Non-pigmented ciliary epithelial cell (primary cell): ENCODE data around the gene MRPS23.

Experiments
- DNase-seq: peaks from one replicate; pipeline ENCODE4 v3.0.0-alpha.2; 2010; ENCODE audit warnings: low read depth

MRPS23 gene

DNA sequence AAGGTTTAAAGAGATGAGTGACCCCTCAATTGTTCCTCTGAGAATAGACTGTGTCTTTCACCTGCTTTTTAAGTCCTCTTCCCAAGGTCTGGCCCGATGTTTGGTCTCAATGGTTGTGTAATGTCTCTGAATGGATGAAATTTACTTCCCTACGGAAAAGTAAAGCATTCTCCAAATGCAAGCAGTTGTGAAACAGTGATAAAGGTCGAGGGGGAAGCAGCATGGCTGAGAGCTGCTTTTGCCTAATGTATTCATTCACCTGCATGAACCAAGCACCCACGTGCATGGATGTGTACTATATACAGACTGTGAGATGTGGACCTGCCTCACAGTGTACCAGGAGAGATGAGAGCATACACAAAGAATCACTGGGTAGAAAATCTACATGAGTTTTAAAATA, 11.4 kb downstream of the MRPS23 start:
- DNase-seq: no peak

DNA sequence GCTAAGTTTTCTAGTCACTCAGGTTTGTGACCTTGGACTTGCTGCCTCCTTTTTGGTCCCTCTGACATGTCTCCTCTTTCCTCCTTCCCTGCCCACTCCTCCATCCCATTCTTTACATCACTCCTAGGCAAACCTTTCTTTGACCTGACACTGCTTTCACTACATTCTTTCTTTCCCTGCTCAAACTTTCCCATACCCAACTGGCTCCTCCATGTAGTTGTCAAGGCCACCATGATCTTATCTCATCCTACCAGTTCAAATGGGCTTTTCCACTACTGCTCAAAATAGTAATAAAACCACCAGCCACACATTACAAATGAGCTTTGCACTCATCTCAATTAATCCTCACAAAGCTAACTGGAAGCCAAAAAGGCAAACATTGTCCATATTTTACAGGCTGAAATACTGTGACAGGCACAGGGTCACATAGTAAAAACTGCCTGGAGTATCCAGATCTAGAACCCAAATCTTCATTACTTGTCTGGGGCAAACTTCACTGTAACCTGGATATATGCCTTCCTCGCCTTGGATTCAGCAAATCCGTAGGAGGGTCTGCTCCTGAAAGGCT, 14.4 kb downstream of the MRPS23 start:
- no peak for DNase-seq

DNA sequence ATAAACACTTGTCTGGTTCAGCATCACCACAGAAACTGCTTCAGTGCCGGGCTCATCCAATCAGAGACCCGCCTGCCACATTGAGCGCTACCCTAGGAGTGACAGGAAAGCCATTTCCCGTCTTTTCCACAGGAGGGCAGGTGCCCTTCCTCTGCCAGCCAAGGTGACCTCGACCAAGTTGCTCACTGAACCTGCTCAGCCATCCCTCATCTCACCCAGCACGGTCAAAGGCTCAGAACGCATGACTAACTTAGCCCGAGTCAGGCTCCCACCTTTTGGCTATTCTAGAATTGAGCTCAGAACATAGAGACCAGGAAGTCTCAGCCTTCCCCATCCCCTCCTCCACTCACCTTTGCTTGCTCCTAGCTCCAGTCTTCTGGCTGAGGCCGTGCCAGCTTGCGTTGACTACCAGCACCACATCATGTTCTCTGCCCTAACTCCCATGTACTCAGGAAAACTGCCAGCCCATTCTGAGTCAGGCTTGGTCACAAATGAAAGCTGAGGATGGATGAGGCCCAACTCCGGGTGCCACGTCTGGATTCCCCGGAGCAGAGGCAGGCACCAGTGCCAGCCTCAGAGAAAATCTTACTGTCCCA, 15.6 kb downstream of the MRPS23 start:
- DNase-seq: no peak

DNA sequence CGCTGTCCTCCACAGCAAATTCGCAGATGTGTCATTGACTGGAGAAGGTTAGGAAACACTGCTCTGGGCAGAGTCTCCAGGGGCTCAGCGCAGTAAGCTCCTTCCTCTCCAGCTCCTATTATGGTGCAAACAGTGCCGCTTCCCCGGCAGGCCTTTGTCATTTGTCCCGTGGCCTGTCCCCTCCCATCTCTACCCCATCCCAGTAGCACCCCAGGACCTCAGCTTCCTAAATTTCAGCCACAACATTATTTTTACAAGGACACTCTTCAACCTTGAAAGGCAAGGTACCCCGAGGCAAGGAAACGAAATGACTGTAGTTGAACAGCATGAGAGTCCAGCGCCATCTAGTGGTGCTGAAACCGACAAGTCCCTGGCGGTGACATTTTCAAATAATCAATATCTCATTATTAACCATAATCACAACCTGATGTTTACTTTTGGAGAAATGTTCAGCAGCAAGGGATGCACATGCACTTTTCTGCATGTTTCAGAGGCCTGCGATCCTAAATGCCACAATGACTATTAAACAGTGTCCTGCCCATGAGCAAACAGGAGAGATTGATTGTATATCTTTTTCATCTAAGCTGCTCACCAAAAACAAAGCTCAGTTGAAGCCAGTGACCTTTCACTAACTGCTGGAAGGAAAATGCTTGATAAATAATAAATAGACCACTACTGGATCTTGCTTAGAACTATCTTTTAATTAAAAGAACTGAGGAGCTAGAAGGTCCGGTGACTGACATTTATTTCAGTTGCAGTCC, 16.5 kb downstream of the MRPS23 start:
- DNase-seq: no peak

DNA sequence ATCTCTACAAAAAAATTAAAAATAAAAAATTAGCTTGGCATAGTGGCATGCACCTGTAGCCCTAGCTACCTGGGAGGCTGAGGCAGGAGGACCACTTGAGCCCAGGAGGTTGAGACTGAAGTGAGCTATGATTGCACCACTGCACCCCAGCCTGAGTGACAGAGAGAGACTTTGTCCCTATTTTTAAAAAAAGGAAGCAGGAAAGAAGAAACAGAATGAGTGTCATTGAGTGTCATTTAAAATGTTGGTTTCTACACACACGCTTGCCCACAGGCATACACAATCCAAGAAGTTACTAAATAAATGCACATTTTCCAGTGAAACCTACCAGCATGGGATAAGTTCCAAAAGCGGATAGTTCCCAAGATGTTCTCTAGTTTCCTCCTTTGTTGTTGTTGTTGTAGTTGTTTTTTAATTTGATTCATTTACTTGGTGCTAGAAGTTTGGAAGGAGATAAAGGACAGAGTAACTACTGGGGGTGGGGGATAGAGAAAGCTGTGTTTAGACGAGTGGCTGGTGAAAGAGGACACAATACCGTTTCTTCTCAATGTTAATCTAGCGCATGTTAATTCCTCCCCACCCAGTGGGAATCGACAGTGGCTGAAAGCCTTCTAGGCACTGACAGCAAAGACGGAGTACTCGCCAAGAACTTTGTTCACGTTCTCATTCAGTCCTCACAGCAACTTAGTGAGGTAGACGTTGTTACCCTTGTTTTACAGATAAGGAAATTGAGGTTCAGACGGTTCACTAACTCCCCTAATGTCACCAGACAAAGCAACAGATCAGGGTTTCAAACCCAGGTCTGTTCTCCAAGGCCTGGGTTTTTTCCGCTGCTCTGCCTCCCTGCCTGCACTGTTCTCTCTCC, 17.3 kb downstream of the MRPS23 start:
- no peak for DNase-seq

DNA sequence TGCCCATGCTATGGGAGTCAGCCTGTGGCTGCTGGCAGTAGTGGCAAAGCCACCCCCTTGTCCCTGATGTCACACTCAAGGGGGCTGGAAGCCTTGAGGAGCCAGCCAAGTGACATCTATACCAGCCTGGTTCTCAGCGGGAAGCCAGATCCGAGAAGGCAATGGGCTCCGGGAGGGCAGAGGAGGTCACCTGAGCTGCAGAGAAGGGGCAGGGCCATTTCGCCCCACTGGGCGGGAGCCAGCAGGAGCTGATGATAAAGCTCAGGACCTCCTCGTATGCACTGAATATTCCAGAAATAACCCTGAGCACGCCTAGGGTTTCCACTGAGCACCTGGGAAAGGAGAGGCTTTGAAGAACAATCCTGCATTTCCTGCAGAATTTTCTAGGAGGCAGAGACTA, 19.0 kb downstream of the MRPS23 start:
- DNase-seq: no peak

DNA sequence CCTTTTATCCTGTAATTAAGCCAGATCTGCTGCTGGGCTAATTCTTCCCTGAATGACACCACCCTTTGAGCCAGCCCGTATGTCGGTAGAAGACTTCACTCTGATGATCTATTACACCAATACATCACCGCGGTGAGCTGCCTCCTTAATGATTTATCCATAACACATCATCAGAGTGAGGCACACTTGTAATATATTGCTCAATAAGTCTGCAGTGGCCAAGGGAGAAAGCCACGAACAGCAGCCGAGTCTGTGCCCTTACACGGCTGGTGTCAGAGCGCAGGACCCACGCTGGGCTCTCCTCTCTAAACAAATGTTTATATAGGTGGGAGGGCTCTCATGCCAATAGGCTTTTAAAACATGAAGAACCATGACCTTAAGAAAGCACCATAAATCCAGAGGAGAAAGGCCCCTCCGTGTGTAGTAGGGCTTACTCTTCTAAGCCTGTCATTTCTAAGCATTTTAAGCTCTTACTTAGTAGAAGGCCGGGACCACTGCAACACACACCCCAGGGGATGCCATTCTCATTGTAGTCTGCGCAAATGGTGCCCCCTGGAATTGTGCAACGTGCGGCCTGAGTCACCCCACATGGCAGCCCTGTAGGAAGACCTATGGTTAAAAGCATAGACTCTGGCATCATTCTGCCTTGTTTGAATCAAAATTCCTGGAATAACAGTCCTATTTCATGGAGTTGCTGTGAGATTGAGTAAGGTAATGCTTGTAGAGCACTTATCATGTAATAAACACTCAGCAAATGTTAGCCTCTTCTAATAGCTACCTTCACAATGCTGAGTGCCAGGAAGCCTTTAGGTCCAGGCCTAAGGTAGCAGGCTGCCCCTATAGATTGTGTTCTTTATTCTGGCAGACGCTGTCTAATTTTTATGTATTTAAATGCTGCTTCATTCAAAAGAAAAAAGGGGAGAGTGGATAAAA, 26.1 kb downstream of the MRPS23 start:
- no peak for DNase-seq

DNA sequence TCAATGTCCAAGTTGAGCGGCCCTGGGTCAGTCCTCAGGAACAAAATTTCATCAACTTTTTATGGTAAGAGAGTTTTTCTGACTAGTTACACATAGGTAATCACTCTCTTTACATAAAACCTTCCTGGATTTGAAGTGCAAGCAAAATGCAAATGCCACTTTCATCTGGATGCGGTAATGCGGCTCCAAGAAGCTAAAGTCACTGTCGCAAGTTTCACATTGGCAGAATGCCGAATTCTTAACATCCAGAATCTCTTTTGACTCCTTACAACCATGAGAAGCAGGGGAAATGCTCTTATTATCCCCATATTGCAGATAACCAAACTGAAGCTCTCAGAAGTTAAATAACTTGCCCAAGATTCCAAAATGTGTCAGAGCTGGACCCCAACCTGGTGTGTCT, 30.0 kb downstream of the MRPS23 start:
- DNase-seq: no peak

DNA sequence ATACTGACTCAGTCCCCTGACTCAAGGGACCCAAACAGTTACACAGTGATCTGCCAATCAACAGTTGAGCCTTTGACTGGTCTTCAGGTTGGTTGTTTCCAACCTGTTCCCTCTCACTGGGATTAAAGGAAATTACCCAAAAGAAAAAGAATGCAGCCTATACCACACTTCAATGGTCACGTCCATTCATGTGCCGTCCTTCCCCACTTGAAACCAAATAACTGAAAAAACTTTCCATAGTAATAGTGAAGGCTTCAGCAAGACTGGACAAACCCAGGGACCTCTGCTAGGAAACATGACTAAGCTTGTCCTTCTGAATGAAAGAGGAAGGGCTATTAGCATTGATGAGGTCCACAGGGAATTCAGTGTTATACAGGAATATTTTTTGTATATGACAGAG, 30.6 kb downstream of the MRPS23 start:
- no peak for DNase-seq

DNA sequence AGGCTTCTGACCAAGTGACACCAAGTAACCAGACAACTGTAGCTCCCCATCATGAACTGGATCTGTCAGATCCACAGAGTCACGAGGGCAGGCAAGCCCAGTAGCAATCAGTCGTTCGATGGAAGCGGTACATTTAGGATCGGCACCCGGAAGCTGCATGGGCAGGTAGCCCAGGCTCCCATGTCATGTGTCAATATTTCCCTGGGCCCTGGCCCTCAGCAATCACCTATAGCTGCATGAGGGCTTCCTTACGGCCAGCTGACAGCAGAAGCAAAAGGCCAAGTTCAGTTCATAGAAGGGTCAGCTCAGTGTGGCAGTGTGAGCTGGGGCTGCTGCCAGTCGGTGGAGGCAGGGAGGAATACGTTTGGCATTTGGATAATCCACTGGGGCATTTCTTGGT, 31.8 kb downstream of the MRPS23 start:
- DNase-seq: no peak

DNA sequence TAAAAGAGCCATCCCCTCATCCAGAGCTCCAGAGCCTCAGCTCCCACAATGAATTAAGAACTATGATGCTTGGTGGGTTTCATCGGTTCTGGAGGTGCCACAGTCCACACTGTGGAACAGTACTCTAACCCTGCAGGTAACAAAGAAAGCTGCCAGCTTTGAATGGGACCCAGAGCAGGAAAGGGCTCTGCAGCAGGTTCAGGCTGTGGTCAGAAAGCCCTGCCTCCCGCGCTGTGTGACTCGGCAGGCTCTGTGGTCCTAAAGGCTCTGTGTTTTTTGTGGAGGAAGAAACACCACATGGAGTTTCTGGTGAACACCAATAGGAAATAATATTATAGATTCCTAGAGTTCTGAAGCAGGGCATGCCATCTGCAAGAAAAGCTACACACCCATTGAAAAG, 32.5 kb downstream of the MRPS23 start:
- DNase-seq: no peak

DNA sequence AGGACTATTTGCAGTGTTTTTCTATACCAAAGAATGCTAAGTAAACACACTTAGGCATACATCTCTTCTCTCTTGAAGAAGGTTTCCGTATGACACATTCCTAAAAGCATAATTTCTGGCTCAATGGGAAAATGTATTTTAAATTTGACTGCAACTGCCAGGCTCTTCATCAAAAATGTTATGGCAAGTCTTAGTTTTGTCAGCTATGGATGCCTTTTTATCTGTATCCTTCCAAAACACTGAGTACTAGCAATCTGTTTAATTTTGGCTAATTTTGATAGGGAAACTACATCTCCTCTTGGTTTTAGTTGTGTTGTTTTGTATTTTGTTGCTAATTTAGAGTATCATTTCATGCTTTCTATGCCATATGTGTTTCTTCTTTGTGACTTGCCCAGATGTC, 35.4 kb downstream of the MRPS23 start:
- DNase-seq: no peak

DNA sequence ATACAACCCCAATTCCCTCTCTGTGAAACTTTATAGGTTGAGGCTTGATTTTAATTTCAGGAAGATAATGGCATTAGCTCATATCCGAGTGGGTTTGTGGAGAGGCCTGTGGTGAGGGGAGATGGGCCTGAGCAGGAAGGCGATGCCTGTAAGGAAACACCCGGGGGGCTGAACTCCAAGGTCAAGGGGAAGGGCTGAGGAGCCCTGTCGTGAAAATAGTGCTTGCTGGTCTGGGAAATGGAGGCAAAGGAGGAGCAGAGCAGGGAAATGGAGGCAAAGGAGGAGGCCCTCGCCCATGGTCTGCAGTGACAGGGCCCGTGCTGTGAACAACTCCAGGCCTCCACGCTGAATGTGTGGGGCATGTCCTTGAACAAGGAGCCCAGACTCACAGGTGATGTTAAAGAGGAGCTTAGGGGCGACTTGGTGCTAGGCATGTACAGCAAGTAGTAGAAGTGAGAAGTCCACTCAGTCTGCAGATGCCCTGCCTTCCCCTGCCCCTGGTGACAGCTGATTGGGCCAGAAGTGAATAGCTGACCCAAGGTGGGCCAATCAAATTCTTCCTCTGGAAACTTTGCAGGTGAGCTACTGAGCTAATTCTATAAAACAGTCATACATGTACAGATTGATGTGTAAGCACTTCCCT, 38.1 kb downstream of the MRPS23 start:
- no peak for DNase-seq

DNA sequence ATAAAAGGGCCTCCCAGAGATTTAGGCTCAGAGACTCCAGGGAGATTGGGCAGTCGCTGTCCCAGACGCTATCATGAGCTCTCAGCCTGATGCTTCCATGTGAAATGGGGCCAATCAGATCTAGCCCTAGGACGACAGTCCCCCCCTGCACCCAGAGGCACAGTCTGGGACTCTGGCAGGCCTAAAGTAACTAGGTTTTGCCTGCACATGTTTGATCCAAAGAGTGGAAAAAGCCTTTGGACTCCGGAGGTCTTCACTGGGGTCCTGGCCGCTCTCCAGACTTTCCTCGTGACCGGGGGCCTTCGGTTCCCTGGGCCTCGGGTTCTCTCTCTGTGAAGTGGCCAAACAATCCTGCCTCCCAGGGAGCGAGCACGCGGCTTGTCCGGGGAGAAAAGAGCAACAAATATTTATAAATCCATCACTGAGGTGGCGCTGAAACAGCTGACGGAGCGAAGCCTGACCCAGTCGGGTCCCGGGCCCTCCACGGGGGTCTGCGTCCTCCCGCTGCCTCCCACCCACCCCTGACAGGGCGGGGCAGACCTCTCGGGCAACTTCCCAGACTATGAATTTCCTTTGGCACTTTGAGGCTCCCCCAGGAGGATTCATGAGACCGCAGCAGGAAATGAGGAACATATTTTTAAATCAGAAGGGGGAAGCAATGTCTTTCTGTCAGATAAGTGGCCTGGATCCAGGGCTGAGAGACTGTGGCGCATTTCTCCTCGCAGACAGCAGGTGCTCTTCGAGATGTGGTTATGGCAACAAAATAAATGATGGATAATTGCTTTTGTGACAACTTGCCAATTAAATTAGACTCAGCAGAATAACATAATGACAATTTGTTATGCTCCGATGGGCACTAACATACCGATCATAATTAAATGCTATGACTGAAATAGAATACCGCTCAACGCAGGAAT, 38.9 kb downstream of the MRPS23 start:
- DNase-seq: no peak

DNA sequence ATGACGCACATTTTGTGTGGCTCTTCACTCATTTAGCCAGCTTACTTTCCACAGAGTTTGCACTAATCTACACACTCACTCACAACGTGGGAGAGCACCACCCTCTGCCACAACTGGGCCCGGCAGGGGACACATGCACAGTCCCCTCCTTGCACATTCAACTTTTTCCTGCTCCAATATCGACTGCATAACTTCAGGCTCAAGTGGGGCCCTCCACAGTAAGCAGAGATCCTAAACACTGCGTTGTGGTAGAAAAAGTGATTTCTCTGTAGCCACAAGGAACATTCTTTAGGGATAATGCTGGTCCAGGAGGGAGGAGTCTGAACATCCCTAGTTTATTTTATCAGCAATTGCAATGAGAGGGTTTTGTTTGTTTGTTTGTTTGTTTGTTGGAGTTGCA, 40.0 kb downstream of the MRPS23 start:
- DNase-seq: no peak

DNA sequence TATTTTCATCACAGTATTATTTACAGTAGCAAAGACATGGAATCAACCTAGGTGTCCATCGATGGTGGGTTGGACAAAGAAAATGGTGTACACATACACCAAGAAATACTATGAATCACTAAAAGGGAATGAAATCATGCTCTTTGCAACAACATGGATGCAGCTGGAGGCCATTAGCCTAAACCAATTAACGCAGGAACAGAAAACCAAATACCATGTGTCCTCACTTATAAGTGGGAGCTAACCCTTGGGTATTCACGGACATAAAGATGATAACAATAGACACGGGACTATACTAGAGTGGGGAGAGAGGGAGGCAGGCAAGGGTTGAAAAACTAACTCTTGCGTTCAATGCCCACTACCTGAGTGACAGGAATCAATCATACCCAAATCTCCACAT, 41.0 kb downstream of the MRPS23 start:
- no peak for DNase-seq

DNA sequence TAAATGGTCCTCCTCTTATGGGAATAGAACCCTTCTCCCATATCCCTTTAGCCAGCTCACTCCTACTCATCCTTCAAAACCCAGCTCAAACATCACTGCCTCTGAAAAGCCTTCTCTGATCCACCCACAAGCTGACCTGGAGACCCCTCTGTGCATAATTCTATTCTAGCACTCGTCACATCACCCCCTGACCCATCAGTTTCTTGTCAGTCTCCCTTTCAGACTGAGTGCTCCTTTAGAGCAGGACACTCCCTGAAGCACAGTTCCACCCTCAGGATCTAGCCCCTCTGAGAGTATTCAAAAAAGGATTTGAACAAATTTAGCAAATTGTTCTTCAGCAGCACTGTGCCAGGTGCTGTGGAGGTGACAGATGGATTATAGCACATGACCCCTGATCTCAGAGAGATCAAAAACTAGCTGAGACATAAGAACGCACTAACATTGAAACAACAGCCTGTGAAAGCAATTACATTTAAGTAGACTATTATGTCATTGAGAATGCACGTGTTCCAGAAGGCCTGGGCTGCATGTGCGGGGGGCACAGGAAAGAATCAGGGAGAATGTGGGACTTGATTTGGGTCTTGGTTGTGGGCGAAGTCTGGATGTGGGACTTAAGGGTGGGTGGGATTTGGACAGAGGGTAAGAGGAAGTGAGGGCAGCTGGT, 43.5 kb downstream of the MRPS23 start:
- no peak for DNase-seq

DNA sequence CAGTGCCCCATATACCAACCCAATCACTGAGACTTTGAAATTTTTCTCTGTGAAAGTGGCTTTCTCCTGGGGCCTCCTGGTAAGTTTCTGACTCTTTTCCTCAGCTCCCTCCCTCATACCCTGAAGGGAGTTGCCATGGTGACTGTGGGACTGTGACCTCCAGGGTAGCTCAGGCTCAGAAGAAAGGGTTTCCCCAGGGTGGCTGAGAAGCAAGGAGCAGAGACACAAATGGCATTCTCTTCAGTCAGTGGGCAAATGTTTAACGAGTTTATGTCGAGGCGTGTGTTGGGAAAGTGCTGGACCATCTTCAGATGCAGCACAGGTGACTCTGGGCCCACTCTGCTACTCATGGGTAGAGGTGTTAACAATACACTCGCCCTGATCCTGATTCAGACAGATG, 46.8 kb downstream of the MRPS23 start:
- DNase-seq: no peak

DNA sequence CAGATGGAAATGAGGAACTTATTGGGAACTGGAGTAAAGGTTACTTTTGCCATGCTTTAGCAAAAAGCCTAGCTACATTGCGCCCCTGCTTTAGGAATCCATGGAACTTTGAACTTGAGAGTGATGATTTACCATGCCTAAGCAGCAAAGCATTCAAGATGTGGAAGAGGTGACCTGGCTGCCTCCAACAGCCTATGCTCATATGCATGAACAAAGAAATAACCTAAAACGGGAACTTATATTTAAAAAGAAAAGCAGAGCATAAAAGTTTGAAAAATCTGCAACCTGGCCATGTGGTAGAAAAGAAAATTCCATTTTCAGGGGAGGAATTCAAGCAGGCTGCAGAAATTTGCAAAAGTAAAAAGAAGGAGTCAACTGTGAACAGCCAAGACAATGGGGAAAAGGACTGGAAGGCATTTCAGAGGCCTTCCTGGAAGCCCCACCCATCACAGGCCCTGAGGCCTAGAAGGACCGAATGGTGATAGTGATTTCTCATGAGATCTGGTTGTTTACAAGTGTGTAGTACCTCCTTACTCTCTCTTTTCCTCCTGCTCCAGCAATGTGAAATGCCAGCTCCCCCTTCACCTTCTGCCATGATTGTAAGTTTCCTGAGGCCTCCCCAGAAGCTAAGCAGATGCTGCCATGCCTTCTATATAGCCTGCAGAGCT, 48.7 kb downstream of the MRPS23 start:
- DNase-seq: no peak
